OCI-LY3 (cell line): Measurements from ENCODE around the gene DAP3.

Experiments used
- CTCF ChIP-seq: fragments of 200-600, 300-600 bp; sonication (generic); IDR thresholded peaks from 2 replicates; pipeline ENCODE4 v1.5.1; 2014; ENCODE audit warnings: antibody characterized with exemption, low read length, low read depth
- EZH2phosphoT487 ChIP-seq: fragments of 200-600 bp; shearing (Covaris generic); IDR thresholded peaks from 2 replicates; pipeline ENCODE4 v1.6.1; 2018; ENCODE audit warnings: antibody characterized with exemption, mixed run types, low read depth

GRCh38 chr1:155691992-155692528, 3.2 kb downstream of the DAP3 start:
- no peak for TF ChIP-seq CTCF
- no peak for TF ChIP-seq EZH2phosphoT487
